Liver (tissue), 9 donors: ENCODE data around the gene CMIP. TPM values are rescaled to one million over a fixed set of nuclear protein-coding genes. Genes with fewer than 3 reads are reported as not detected.
A peak's percentile ranks its signal among the peaks of the same experiment; 100 is the strongest.

Experiments
- DNase-seq: peaks from one replicate; pipeline ENCODE4 v3.0.0-alpha.2; 2017; ENCODE audit warnings: low spot score
- H3K27ac ChIP-seq, 2 donors: one replicate each; pipeline ENCODE4 v1.7.0; 2013; ENCODE audit warnings: inconsistent platforms in 2 of 2, low read length in 2 of 2, control low read depth in 1 of 2, low read depth in 1 of 2, mild to moderate bottlenecking in 1 of 2
- H3K27me3 ChIP-seq, 4 donors: one replicate each; pipeline versions ENCODE4 v1.6.1 to v1.7.0; 2013; ENCODE audit warnings: low read length in 3 of 4, inconsistent platforms in 1 of 4, mild to moderate bottlenecking in 1 of 4, moderate library complexity in 1 of 4; ENCODE audit not compliant: control insufficient read depth in 4 of 4, insufficient read depth in 4 of 4
- H3K36me3 ChIP-seq, 4 donors: one replicate each; pipeline versions ENCODE4 v1.6.1 to v1.7.0; 2013; ENCODE audit warnings: low read length in 3 of 4, mild to moderate bottlenecking in 3 of 4, low read depth in 1 of 4, moderate library complexity in 1 of 4; ENCODE audit not compliant: control insufficient read depth in 4 of 4, insufficient read depth in 3 of 4
- H3K4me1 ChIP-seq, 4 donors: one replicate each; pipeline versions ENCODE4 v1.6.1 to v1.7.0; 2013; ENCODE audit warnings: low read length in 3 of 4, mild to moderate bottlenecking in 3 of 4, moderate library complexity in 1 of 4; ENCODE audit not compliant: control insufficient read depth in 4 of 4, insufficient read depth in 4 of 4
- H3K4me3 ChIP-seq, 3 donors: one replicate each; pipeline versions ENCODE4 v1.6.1 to v1.7.0; 2013; ENCODE audit warnings: low read length in 3 of 3, control low read depth in 1 of 3, low read depth in 1 of 3, mild to moderate bottlenecking in 1 of 3
- H3K9ac ChIP-seq, 2 donors: one replicate each; pipeline ENCODE4 v1.7.0; 2013; ENCODE audit warnings: low read length in 2 of 2, mild to moderate bottlenecking in 2 of 2, moderate library complexity in 2 of 2, control low read depth in 1 of 2, low read depth in 1 of 2
- H3K9me3 ChIP-seq, 4 donors: one replicate each; pipeline versions ENCODE4 v1.6.1 to v1.7.0; 2013; ENCODE audit warnings: low read length in 3 of 4; ENCODE audit not compliant: control insufficient read depth in 4 of 4
- CTCF ChIP-seq: fragments of 150-350 bp; IDR thresholded peaks from 2 replicates; pipeline ENCODE4 v1.5.1; 2017; ENCODE audit warnings: improper control_type of control experiment, low read depth, low read length; ENCODE audit not compliant: missing input control
- EGR1 ChIP-seq, 2 donors: IDR thresholded peaks; 2 replicates each; pipeline ENCODE4 v1.6.1; 2016 to 2018; ENCODE audit warnings: antibody characterized with exemption in 2 of 2, low read depth in 2 of 2
- GABPA ChIP-seq, 2 donors: IDR thresholded peaks in 1 of 2; conservative IDR thresholded peaks in 1 of 2; 2 replicates each; pipeline ENCODE4 v1.6.1; 2016; ENCODE audit warnings: antibody characterized with exemption in 2 of 2, mild to moderate bottlenecking in 1 of 2, moderate library complexity in 1 of 2
- HNF4A ChIP-seq, 2 donors: conservative IDR thresholded peaks; 2 replicates each; pipeline ENCODE4 v1.6.1; 2016; ENCODE audit warnings: antibody characterized with exemption in 2 of 2, mild to moderate bottlenecking in 2 of 2
- MAX ChIP-seq: IDR thresholded peaks from 2 replicates; pipeline ENCODE4 v1.6.1; 2016; ENCODE audit warnings: antibody characterized with exemption
- NR2F2 ChIP-seq: IDR thresholded peaks from 2 replicates; pipeline ENCODE4 v1.6.1; 2016; ENCODE audit warnings: antibody characterized with exemption
- RAD21 ChIP-seq, 2 donors: IDR thresholded peaks; 2 replicates each; pipeline ENCODE4 v1.6.1; 2016; ENCODE audit warnings: antibody characterized with exemption in 2 of 2, mild to moderate bottlenecking in 2 of 2
- REST ChIP-seq: IDR thresholded peaks from 2 replicates; pipeline ENCODE4 v1.6.1; 2016; ENCODE audit warnings: antibody characterized with exemption, mild to moderate bottlenecking
- RXRA ChIP-seq, 2 donors: IDR thresholded peaks; 2 replicates each; pipeline ENCODE4 v1.6.1; 2017 to 2018; ENCODE audit warnings: antibody characterized with exemption in 2 of 2, mild to moderate bottlenecking in 1 of 2
- SP1 ChIP-seq: IDR thresholded peaks from 2 replicates; pipeline ENCODE4 v1.6.1; 2018; ENCODE audit warnings: antibody characterized with exemption, mild to moderate bottlenecking
- TAF1 ChIP-seq: conservative IDR thresholded peaks from 2 replicates; pipeline ENCODE4 v1.6.1; 2016; ENCODE audit warnings: antibody characterized with exemption, mild to moderate bottlenecking
- YY1 ChIP-seq: IDR thresholded peaks from 2 replicates; pipeline ENCODE4 v1.6.1; 2016; ENCODE audit warnings: antibody characterized with exemption, mild to moderate bottlenecking
- WGBS: extraction: QIAGEN DNeasy Blood & Tissue Kit; methylation state at CpG from one replicate; pipeline ENCODE4 v1.1.7; 2013; 5-methylcytosine and 5-hydroxymethylcytosine counted together
- polyA plus RNA-seq, 2 donors: library from polyadenylated mRNA; stranded (reverse) in 1 of 2; unstranded in 1 of 2; fragments of 200-250 nt in 1 of 2; fragments of >200 nt in 1 of 2; fragmentation: Nextera tagmentation in 1 of 2; extraction: Ambion mirVana in 1 of 2; gene quantifications; one replicate each; pipeline versions ENCODE4 v1.2.1 to v1.2.3, GENCODE V29; 2013 to 2015
- total RNA-seq, 2 donors: library from RNA; depleted of rRNA; stranded (reverse); fragments of >200 nt; gene quantifications; one replicate each; pipeline ENCODE4 v1.2.3, GENCODE V29; 2014
- donor health status: healthy.
- donor health status: healthy.
- donor health status: healthy.
- donor health status: healthy.
- donor health status: healthy.

The CMIP gene
- total and polyA plus RNA-seq, 4 donors: 1.7 to 15.6 (median 10.1) TPM

GRCh38 chr16:81621496-81621895 is 176.9 kb downstream of the CMIP start:
- DNase-seq: no peak
- Histone ChIP-seq H3K36me3 (peaks cover 0 to 8% (median 5%) of the 10 kb centered on the region in 4 donors), H3K27ac (no peak overlapping the region), H3K4me1 (peaks cover 0 to 24% (median 9%) of the 10 kb centered on the region in 4 donors), H3K9me3 (no peaks in the 10 kb centered on the region), H3K27me3 (no peaks in the 10 kb centered on the region), H3K9ac (no peak overlapping the region), H3K4me3 (no peak overlapping the region)
- WGBS: 93% methylated on average over 8 of the region's 8 CpGs
- TF ChIP-seq EGR1 (IDR thresholded peaks at IDR 0.05; ENCODE audit: low read depth in 2 of 2): no peak
- no peak for TF ChIP-seq HNF4A (conservative IDR thresholded peaks at IDR 0.05)
- no peak for TF ChIP-seq MAX

DNA sequence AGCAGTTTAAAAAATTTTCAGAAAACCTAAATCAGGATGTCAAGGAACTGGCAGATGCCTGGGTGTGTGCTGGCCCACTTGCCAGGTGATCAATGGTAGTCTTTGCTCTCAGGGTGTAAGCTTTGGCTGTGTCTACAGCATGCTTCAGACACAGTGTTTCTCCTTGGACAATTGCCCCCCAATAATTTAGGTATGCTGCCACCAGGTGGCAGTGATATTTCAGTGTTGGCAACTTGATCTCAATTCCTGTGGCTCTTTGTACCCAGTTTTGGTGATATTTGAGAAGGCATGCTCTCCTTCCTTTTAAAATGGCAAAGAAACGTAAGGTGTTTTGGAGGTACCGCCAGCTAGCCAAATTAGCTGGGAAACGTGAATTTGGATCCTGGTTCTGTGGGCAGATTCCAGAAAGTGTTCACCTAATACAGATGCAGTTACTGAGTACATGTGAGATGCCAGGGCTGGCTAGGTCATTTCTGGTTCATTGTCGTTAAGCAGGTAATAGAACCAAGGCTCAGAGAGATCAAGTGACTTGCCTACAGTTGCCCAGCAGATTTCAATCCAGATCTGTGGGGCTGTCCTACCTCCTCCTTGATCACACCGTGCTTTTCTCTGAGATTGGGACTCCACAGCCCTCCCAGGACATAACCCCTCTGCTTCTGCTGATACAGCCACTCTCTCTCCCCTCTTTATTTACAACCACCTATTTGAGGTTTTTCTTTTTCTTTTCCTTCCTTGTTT is 178.9 kb downstream of the CMIP start:
- H3K36me3 ChIP-seq: peaks cover 0 to 8% (median 3%) of the 10 kb centered on the region in 4 donors
- H3K27ac ChIP-seq: no peak overlapping the region
- peak; percentile 54 for DNase-seq
- no peak overlapping the region for H3K9ac ChIP-seq
- H3K4me3 ChIP-seq: no peak overlapping the region
- no peak for TF ChIP-seq EGR1 (IDR thresholded peaks at IDR 0.05; ENCODE audit: low read depth in 2 of 2)
- no peak for TF ChIP-seq GABPA (IDR thresholded peaks at IDR 0.05 in 1 of 2, conservative IDR thresholded peaks at IDR 0.05 in 1 of 2)
- TF ChIP-seq REST: no peak
- TF ChIP-seq HNF4A (conservative IDR thresholded peaks at IDR 0.05): peak; percentile 25 to 37
- TF ChIP-seq CTCF: peak; percentile 75
- no peak for TF ChIP-seq MAX
- TF ChIP-seq RAD21 (IDR thresholded peaks at IDR 0.05): peak; percentile 92 to 95
- 69% methylated on average over 5 of the region's 5 CpGs for WGBS
- peaks cover 0 to 19% (median 8%) of the 10 kb centered on the region in 4 donors for H3K4me1 ChIP-seq
- H3K9me3 ChIP-seq: no peaks in the 10 kb centered on the region
- H3K27me3 ChIP-seq: no peaks in the 10 kb centered on the region

DNA sequence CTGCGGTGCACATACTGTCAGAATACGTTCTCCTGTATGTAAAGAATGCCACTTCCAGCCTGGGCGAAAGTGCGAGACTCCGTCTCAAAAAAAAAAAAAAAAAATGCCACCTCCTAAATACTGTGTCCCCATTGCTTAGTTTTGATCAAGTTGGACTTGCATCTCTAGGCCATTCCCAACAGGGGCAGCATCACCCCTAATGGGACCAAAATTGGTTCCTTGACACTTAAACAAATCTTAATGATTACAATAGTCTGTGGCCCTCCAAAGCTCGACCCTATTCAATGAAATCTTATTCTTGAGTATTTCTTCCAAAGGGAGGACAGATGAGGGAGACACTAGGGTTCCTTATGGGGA is 179.8 kb downstream of the CMIP start:
- no peak overlapping the region for H3K4me3 ChIP-seq
- H3K4me1 ChIP-seq: peaks cover 0 to 19% (median 8%) of the 10 kb centered on the region in 4 donors
- H3K36me3 ChIP-seq: peaks cover 0 to 8% (median 3%) of the 10 kb centered on the region in 4 donors
- DNase-seq: no peak
- H3K9me3 ChIP-seq: no peaks in the 10 kb centered on the region
- no peak for TF ChIP-seq YY1
- no peak for TF ChIP-seq MAX
- TF ChIP-seq REST: no peak
- TF ChIP-seq NR2F2: no peak
- TF ChIP-seq RXRA (IDR thresholded peaks at IDR 0.05): no peak
- TF ChIP-seq EGR1 (IDR thresholded peaks at IDR 0.05; ENCODE audit: low read depth in 2 of 2): no peak
- no peak for TF ChIP-seq CTCF
- no peak for TF ChIP-seq TAF1
- no peak for TF ChIP-seq SP1
- no peak for TF ChIP-seq RAD21 (IDR thresholded peaks at IDR 0.05)
- H3K27ac ChIP-seq: no peak overlapping the region
- 97% methylated on average over 6 of the region's 6 CpGs for WGBS
- no peak overlapping the region for H3K9ac ChIP-seq
- H3K27me3 ChIP-seq: no peaks in the 10 kb centered on the region
